H9 (cell line): ENCODE results near the gene LIN54. TPM values are rescaled to one million over a fixed set of nuclear protein-coding genes. Genes with fewer than 3 reads are reported as not detected.

Source experiments
- DNase-seq: peaks from one replicate; pipeline ENCODE4 v3.0.0-alpha.2; 2017
- H2AFZ ChIP-seq: one replicate; pipeline ENCODE4 v1.6.1; 2013; ENCODE audit warnings: mild to moderate bottlenecking, low read length, control low read depth, moderate library complexity
- H2AK5ac ChIP-seq: 2 replicates; pipeline ENCODE4 v1.6.1; 2013; ENCODE audit warnings: low read length, control low read depth, mixed read lengths; ENCODE audit not compliant: insufficient read length
- H2BK120ac ChIP-seq: one replicate; pipeline ENCODE4 v1.6.1; 2013; ENCODE audit warnings: low read depth, mild to moderate bottlenecking, low read length, control low read depth, inconsistent platforms; ENCODE audit not compliant: poor library complexity, severe bottlenecking
- H2BK12ac ChIP-seq: 2 replicates; pipeline ENCODE4 v1.6.1; 2013; ENCODE audit warnings: low read length, control low read depth, mixed read lengths, low read depth; ENCODE audit not compliant: insufficient read length
- H2BK15ac ChIP-seq: 2 replicates; pipeline ENCODE4 v1.6.1; 2013; ENCODE audit warnings: low read depth, low read length, control low read depth
- H2BK20ac ChIP-seq: one replicate; pipeline ENCODE4 v1.6.1; 2013; ENCODE audit warnings: low read depth, mild to moderate bottlenecking, low read length, control low read depth, inconsistent platforms; ENCODE audit not compliant: poor library complexity, severe bottlenecking
- H2BK5ac ChIP-seq: 2 replicates; pipeline ENCODE4 v1.6.1; 2013; ENCODE audit warnings: low read length, control low read depth, mixed read lengths; ENCODE audit not compliant: insufficient read length
- H3K14ac ChIP-seq: 2 replicates; pipeline ENCODE4 v1.6.1; 2013; ENCODE audit warnings: low read length, control low read depth; ENCODE audit not compliant: insufficient read depth
- H3K18ac ChIP-seq: 2 replicates; pipeline ENCODE4 v1.6.1; 2013; ENCODE audit warnings: low read depth, mild to moderate bottlenecking, mixed read lengths, low read length, control low read depth; ENCODE audit not compliant: insufficient read length
- H3K23ac ChIP-seq: 2 replicates; pipeline ENCODE4 v1.6.1; 2013; ENCODE audit warnings: low read length, control low read depth, mixed read lengths, low read depth; ENCODE audit not compliant: insufficient read length
- H3K23me2 ChIP-seq: 2 replicates; pipeline ENCODE4 v1.6.1; 2013; ENCODE audit warnings: low read depth, mild to moderate bottlenecking, mixed read lengths, low read length, control low read depth; ENCODE audit not compliant: insufficient read length, poor library complexity, severe bottlenecking
- H3K27ac ChIP-seq: 2 replicates; pipeline ENCODE4 v1.5.1; 2013; ENCODE audit warnings: low read length, control low read depth, mixed read lengths, low read depth; ENCODE audit not compliant: insufficient read length
- H3K27me3 ChIP-seq: 2 replicates; pipeline ENCODE4 v1.6.1; 2013; ENCODE audit warnings: low read length, control low read depth, inconsistent platforms; ENCODE audit not compliant: insufficient read depth
- H3K4ac ChIP-seq: 2 replicates; pipeline ENCODE4 v1.6.1; 2013; ENCODE audit warnings: low read depth, mild to moderate bottlenecking, control low read depth, inconsistent platforms, low read length, moderate library complexity
- H3K4me1 ChIP-seq: 2 replicates; pipeline ENCODE4 v1.6.1; 2013; ENCODE audit warnings: low read length, control low read depth, inconsistent platforms; ENCODE audit not compliant: insufficient read depth
- H3K4me2 ChIP-seq: 2 replicates; pipeline ENCODE4 v1.6.1; 2013; ENCODE audit warnings: low read length, control low read depth, mixed read lengths; ENCODE audit not compliant: insufficient read length, insufficient read depth
- H3K56ac ChIP-seq: 2 replicates; pipeline ENCODE4 v1.6.1; 2013; ENCODE audit warnings: low read depth, mild to moderate bottlenecking, mixed read lengths, low read length, control low read depth; ENCODE audit not compliant: insufficient read length
- H3K79me1 ChIP-seq: 2 replicates; pipeline ENCODE4 v1.6.1; 2013; ENCODE audit warnings: low read depth, mild to moderate bottlenecking, moderate library complexity, low read length, control low read depth, inconsistent platforms; ENCODE audit not compliant: insufficient read depth, poor library complexity, severe bottlenecking
- H3K79me2 ChIP-seq: 2 replicates; pipeline ENCODE4 v1.6.1; 2013; ENCODE audit warnings: low read length, control low read depth, inconsistent platforms; ENCODE audit not compliant: insufficient read depth
- H3K9ac ChIP-seq: 2 replicates; pipeline ENCODE4 v1.6.1; 2013; ENCODE audit warnings: low read length, control low read depth, mixed read lengths; ENCODE audit not compliant: insufficient read length; ENCODE audit errors: extremely low read depth
- H3K9me3 ChIP-seq: one replicate; pipeline ENCODE4 v1.6.1; 2013; ENCODE audit warnings: low read depth, low read length, inconsistent platforms; ENCODE audit not compliant: control insufficient read depth
- H3T11ph ChIP-seq: one replicate; pipeline ENCODE4 v1.6.1; 2013; ENCODE audit warnings: mild to moderate bottlenecking, low read length, control low read depth, inconsistent platforms
- H4K20me1 ChIP-seq: one replicate; pipeline ENCODE4 v1.6.1; 2013; ENCODE audit not compliant: control insufficient read depth, insufficient read length, insufficient read depth
- H4K5ac ChIP-seq: 2 replicates; pipeline ENCODE4 v1.6.1; 2013; ENCODE audit warnings: low read depth, mild to moderate bottlenecking, mixed read lengths, low read length, control low read depth; ENCODE audit not compliant: insufficient read length
- H4K8ac ChIP-seq: replicated peaks from 2 replicates; pipeline ENCODE4 v1.6.1; 2013; ENCODE audit warnings: low read length, control low read depth, mixed read lengths, low read depth; ENCODE audit not compliant: insufficient read length
- H4K91ac ChIP-seq: 2 replicates; pipeline ENCODE4 v1.6.1; 2013; ENCODE audit warnings: low read depth, mild to moderate bottlenecking, moderate library complexity, mixed read lengths, low read length, control low read depth; ENCODE audit not compliant: insufficient read length
- H3K27ac Mint-ChIP-seq, 3 experiments: 2 replicates in 2 of 3; 3 replicates in 1 of 3; pipeline ENCODE4 v1.8.0; 2020 to 2021; ENCODE audit warnings: mixed read lengths in 3 of 3, mild to moderate bottlenecking in 1 of 3, moderate library complexity in 1 of 3
- H3K27me3 Mint-ChIP-seq: 2 replicates; pipeline ENCODE4 v1.8.0; 2021; ENCODE audit warnings: low read depth, mild to moderate bottlenecking, moderate library complexity, mixed read lengths
- H3K36me3 Mint-ChIP-seq, 3 experiments: 2 replicates in 2 of 3; 3 replicates in 1 of 3; pipeline ENCODE4 v1.8.0; 2020 to 2021; ENCODE audit warnings: low read depth in 3 of 3, mixed read lengths in 3 of 3; ENCODE audit not compliant: insufficient read depth in 1 of 3
- H3K4me1 Mint-ChIP-seq, 2 experiments: 2 replicates each; pipeline ENCODE4 v1.8.0; 2020; ENCODE audit warnings: mixed read lengths in 2 of 2
- H3K4me3 Mint-ChIP-seq, 2 experiments: 2 replicates in 1 of 2; 3 replicates in 1 of 2; pipeline ENCODE4 v1.8.0; 2020 to 2021; ENCODE audit warnings: mild to moderate bottlenecking in 2 of 2, mixed read lengths in 2 of 2, moderate library complexity in 1 of 2
- H3K9me3 Mint-ChIP-seq, 2 experiments: 2 replicates in 1 of 2; 3 replicates in 1 of 2; pipeline ENCODE4 v1.8.0; 2020; ENCODE audit warnings: mild to moderate bottlenecking in 2 of 2, mixed read lengths in 2 of 2, moderate library complexity in 1 of 2
- CTCF ChIP-seq: fragments of 200-600 bp; sonication (generic); conservative IDR thresholded peaks from 3 replicates; pipeline ENCODE4 v1.8.0; 2021; ENCODE audit warnings: antibody characterized with exemption, mild to moderate bottlenecking
- WGBS: extraction: QIAGEN DNeasy Blood & Tissue Kit; methylation state at CpG from one replicate; pipeline ENCODE4 v1.1.7; 2013; ENCODE audit warnings: missing lambda C conversion rate, low lambda C conversion rate, mixed read lengths; ENCODE audit not compliant: insufficient read length; ENCODE audit errors: extremely low coverage; 5-methylcytosine and 5-hydroxymethylcytosine counted together
- total RNA-seq: library from RNA; stranded (reverse); gene quantifications from 2 replicates; pipeline ENCODE4 v1.2.1, GENCODE V29; 2021

The LIN54 gene
- total RNA-seq, 1 experiment from 2014 or later = 16.3 TPM

DNA sequence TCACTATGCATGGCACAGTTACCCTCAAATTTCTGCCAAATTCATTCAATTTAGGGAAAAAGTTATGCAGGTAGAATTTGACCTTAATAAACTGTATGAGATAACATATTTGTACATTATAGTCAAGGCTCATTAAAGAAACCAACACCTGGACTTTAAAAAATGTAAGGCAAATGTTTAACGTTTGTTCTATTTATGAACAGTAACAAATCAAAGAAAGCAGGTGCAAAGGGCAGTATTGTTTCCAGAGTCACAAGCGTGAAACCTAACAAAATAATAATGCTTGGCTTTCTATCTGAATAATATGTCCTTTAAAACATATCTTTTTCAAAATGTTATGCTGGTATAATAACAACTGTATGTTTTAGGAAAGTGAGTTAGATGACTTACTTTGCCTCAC, 41.2 kb downstream of the LIN54 start:
- H4K91ac ChIP-seq = no peak overlapping the region
- Mint-ChIP-seq H3K36me3 (peaks cover 5 to 27% (median 5%) of the 10 kb centered on the region in 3 experiments; a peak in 4 of 7 replicates), H3K27me3 (no peaks in the 10 kb centered on the region), H3K27ac (no peak overlapping the region), H3K4me3 (no peak overlapping the region), H3K9me3 (no peaks in the 10 kb centered on the region), H3K4me1 (no peaks in the 10 kb centered on the region)
- H2BK15ac ChIP-seq = no peak overlapping the region
- H4K5ac ChIP-seq = no peak overlapping the region
- no peak overlapping the region for H3K9ac ChIP-seq
- H2BK120ac ChIP-seq = no peak overlapping the region
- no peak overlapping the region for H3K56ac ChIP-seq
- H3K18ac ChIP-seq = no peak overlapping the region
- H3T11ph ChIP-seq = no peak overlapping the region
- H2AFZ ChIP-seq = no peak overlapping the region
- H2BK20ac ChIP-seq = no peak overlapping the region
- WGBS = no CpG with 5 or more reads among the region's 2 CpGs
- H3K9me3 ChIP-seq = no peaks in the 10 kb centered on the region
- no peak overlapping the region for H4K8ac ChIP-seq
- H3K4me2 ChIP-seq = no peak overlapping the region
- H3K23ac ChIP-seq = no peak overlapping the region
- no peaks in the 10 kb centered on the region for H3K79me1 ChIP-seq
- H3K27ac ChIP-seq = no peak overlapping the region
- H3K23me2 ChIP-seq = no peaks in the 10 kb centered on the region
- no peak overlapping the region for H2BK12ac ChIP-seq
- no peak for DNase-seq
- no peak overlapping the region for H2AK5ac ChIP-seq
- TF ChIP-seq CTCF = no peak
- H3K4ac ChIP-seq = no peak overlapping the region
- H3K27me3 ChIP-seq = no peaks in the 10 kb centered on the region
- H2BK5ac ChIP-seq = no peak overlapping the region
- H3K4me1 ChIP-seq = no peaks in the 10 kb centered on the region
- H3K14ac ChIP-seq = no peak overlapping the region
- no peaks in the 10 kb centered on the region for H3K79me2 ChIP-seq
- H4K20me1 ChIP-seq = no peaks in the 10 kb centered on the region
